GM21737 (cell line): ENCODE data around the gene ORC5.

Source experiments
- ATAC-seq: cut with Tn5 transposase; IDR thresholded peaks from one replicate; pipeline ENCODE4 v1.9.1; 2021; ENCODE audit warnings: mild to moderate bottlenecking, moderate library complexity; ENCODE audit not compliant: unreplicated experiment

ORC5 gene

DNA sequence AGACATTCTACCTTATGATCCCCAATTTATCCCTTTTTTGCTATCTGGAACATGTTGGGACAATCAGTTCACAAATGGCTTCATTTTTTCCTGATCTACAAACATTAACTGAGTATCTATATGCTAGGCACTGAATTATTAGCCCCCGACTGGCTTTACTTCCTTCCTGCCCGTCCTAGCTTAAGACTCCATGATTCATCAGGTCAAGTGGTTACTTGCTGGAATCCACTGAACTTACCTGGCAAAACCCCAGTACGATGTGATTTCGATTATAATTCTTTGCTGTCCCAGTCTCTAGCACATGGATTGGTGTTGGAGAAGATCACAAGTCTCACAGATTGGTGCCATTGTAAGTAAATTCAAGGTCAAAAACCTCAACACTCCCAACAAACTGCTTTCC lies 77.1 kb downstream of the ORC5 start:
- ATAC-seq: no peak

DNA sequence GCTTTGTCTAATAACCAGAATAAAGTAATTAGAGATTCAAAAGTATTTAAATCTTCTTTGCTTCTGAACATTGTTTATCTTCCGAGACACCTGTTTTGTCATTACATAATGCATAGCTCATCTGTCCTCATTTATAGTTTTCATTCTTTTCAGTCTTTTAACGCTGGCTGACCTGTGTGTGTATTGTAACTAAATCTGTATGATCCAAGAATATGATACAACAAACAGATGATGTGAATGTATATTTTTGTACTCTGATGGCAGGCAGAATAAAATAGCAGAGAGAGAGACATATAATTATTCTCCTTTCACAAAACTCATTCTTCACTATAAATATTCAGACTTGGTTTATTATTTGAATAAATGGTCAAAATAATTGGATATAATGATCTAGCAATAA lies 80.6 kb downstream of the ORC5 start:
- ATAC-seq: no peak

DNA sequence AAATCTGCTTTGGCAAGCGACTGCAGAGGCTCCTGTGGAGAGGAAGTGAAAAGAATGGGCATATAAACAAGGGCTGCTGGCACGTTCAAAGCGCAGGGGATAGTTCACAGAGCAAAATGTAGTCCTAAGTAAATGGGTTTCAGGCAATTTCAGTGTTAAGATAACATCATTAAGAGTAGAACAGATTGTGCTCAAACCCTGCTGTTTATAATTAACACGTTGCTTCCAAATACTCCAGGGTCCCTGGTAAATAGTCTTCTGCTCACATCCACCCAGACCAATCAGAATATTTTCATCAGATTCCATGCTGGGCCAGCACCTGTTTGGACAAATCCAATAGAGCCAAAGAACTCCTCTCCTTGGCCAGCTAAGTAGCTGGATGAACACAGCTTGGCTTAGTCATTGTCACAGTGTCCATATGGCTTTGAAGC lies 81.4 kb downstream of the ORC5 start:
- ATAC-seq: no peak

DNA sequence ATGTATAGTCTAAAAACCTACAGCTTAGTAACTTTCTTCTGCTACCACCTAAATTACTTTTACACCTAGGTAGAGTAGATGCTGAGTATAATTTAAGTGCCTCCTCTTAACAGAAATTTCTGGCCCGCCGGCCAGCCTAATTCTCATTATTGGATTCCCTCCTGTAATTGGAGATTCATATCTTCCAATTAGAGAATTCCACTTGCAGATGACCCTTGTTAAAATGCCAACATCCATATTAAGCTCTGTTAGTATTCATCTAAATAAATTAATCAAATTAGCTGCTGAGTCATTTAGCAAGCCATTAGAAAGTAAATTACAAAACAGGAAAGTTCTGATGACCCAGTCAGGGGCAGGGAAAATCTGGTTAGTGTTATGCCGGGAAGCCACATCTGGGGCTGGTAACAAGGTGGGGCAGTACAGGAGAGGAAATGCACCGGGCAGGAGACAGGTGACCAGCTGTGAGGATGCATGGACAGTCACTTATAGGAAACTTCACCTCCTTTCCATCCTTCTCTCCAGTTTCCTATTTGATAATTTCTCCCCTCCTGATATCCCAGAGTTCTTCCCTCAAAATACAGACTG lies 82.8 kb downstream of the ORC5 start:
- no peak for ATAC-seq

DNA sequence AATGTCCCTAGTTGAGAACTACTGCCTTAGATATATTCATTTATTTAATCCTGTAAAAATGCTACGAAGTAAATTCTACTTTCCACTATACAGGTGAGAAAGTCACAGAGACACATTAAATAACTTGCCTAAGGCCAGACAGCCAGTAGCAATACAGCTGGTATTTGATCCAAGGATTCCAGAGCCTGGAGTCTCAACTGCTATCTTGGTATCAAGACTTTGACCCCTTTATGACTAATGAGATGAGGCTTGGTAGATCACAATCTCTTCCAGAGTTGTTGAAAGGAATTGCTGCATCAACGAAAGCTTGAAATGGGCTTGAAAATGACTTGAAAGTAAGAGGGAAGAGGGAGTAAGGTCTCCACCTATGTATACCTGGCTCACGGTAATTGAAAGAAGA lies 83.3 kb downstream of the ORC5 start:
- no peak for ATAC-seq

DNA sequence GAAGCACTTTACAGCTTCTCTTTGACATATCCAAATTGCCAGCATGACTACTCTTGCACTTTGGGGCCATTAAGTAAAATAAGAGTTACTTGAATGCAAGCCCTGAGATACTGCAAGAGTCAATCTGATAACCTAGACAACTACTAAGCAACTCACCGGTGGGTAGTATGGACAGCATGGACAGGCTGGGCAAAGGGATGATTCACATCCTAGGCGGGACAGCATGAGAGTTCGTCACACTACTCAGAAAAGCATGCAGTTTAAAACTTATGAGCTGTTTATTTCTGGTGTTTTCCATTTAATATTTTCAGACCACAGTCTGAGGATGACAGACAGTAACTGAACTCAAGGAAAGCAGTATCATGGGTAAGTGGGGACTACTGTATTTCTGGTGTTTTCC lies 84.0 kb downstream of the ORC5 start:
- no peak for ATAC-seq

DNA sequence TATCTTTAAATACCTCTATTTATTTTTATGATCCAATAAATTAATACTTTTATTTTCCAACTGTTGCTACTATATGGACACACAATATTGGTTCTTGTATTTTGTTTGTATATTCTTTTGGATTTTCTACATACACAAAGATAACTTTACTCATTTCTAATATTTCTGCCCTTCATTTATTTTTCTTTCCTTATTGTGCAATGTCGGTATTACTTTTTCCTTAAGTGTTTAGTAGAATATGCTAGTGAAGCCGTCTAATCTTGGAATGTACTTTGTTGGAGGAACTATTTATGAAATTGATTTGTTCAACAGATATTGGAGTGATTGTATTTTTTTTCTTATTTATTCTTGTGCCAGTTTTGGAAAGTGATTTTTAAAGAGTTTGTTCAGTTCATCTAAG lies 94.0 kb downstream of the ORC5 start:
- ATAC-seq: no peak

DNA sequence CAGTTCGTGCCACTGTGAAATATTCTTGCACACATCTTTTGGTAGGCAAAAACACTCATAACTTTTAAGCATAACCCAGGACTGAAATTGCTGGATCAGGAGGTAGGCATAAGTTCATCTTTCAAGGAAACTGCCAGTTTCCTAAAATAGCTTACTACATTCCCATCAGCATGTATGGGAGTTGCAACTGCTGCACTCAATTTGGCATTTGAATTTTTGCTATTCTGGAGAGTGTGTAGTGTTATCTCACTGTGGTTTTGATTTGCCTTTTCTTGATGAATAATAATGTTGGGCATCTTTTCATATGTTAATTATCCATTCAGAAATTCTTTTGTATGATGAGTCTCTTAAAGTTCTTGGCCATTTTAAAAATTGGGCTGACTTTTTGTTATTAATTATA lies 95.2 kb downstream of the ORC5 start:
- ATAC-seq: no peak

DNA sequence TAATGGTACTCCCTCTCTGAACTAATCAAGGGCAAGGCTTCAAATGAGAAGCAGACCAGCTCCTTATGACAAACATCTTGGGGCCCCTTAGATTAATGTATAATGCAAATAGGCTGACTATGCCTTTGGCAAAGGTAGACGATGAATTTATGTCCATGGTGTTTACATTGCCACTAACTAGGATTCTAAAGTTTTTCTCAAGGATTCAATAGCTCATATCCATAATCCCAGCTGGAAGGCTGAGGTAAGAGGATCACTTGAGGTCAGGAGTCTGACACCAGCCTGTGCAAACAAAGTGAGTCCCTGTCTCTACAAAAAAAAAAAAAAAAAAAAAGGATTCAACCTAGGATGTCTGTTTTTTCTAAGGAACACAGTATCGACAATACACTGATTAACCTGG lies 96.5 kb downstream of the ORC5 start:
- ATAC-seq: no peak

DNA sequence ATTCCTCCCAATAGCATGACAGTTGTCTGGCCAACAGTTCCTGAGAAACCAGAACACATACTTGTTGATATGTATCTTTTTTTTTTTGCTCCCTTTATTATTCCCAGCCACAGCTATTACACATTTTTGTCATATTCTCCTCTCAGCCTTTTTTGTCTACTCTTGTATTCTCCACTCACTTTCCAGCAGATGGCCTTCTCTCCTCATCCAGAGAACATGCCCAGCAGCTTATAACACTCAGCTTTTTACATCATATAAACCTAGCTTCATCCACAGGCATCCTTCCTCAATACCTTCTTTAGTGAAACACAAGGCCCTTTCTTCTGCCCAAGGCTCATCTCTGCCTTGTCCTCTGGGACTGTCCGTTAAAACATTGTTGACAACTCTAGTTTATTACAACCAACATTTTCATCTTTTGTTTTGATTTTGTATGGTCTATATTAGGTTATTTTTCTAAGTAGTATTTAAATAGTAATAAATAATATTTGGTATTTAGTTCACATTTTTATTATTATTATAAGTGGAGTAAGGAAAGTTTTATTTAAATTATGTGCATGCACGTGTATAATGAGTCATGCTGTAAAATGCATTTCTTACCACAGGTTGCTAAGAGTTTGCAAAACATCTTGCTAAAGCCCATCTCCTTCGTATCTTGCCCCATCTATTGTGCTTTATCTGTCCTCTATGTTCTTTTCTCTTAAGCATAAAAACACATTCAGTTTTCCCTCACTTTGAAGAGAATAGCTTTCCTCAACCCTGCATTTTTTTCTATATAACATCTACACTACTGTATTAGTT lies 101.5 kb downstream of the ORC5 start:
- no peak for ATAC-seq

DNA sequence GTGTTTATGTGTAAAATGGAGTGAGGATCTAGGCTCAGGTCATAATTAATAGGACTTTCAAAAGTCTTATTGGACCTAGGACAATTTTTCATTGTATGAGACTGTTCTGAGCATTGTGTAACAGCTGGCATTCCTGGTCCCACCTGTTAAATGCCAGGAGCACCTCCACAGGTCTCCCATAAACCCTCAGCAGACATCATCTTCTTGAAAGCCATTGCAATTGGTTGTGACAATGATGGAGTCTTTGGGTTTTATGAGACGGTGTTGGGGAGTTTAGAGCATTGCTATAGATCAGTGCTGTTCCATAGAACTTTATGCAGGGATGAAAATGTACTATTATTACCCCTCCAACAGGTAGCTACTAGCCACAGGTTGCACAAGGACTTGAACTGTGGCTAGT lies 108.9 kb downstream of the ORC5 start:
- no peak for ATAC-seq

DNA sequence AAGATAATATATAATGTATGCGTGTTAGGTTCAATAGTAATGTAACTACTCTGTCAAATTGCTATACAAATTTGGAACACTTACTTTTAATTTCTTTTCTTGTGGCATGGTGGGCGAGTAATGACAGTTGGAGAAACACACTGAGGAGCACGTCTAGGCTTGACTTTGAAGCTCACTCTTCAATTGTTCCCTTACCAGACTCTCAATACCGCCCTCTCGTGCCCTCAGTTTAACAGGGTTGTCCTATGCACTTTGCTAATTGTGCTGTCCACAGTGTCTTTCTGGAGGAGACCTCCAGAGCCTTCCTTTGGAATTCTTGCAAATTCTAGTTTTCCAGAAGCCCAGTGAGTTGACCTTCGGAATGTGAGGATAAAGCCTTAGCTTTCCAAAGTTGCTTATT lies 111.1 kb downstream of the ORC5 start:
- ATAC-seq: no peak

DNA sequence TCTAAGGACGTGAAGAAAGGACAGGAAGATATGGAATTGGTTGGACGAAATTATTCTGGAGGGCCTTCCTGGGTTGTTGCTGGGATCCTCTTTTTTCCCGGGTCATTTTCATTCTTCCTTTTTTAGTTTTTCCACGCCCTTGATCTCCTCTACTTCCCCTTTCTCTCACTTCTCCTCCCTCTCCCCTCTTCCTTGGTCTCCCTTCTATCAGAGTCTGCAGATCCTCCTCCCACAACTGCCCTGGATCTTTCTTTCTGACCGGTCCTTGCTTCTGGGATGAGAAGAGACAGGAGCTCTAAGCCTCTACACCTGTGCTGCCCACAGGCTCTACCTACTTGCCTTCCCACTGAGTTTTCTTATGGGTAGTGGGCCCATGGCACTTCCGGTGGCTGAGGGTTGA lies 114.7 kb downstream of the ORC5 start:
- no peak for ATAC-seq

DNA sequence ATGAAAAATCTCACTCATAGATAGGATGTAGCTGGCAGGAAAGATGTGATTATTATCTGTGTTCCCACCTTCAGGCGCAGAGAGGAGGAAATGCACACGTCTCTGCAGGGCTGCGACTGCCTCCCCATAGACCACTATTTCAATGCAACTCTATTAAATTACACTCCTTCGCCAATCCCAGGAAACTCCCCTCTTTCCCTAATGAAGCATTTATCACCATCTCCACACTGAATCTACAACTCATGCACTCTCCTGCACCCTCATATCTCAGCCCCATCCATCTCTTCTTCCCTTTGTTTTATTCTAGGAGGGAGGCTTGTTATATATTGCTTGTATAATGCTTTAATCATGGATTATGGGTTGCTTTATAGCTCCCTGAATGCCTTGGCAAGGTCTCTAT lies 116.6 kb downstream of the ORC5 start:
- ATAC-seq: no peak

DNA sequence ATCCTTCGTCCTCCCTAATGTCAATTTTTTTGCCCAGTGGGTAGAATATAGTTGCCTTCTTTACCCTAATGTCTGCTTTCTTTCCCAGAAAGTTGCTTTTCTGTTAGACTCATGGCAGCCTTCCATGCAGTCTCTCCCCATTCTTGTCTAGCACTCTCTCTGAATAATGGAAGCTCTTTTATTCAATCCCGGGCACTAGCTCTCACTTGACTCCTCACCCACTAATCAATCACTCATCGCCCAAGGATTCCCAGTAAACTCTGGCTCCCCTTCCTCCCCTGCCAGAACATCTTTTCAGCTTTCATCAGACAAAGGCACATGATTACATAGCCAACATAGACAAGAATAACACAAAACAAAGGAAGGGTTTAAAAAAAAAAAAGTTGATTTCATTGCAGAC lies 118.2 kb downstream of the ORC5 start:
- ATAC-seq: no peak

DNA sequence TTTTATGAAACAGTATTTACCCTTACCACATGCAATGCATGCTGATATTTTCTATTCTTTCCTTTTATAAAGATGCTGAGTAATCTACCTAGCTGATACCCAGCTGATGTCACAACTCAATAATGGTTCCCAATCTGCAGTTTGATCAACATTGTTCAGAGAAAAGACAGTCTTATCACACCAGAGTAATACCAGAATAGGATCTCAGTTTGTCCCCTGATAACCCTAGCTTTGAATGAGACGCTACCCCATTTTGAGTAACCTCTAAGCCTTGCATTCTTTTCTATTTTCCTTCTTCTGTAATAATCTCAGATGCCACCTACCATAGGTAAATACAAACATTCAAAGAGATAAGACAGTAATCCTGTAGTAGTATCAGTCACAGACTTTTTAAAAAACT lies 118.8 kb downstream of the ORC5 start:
- no peak for ATAC-seq
